Measurements from ENCODE around the gene CAMSAP1.

Gene CAMSAP1

GRCh38 chr9:135939351-135940265, 32.3 kb upstream of the CAMSAP1 start:
- no peak for DNase-seq

GRCh38 chr9:135937521-135938489, 30.5 kb upstream of the CAMSAP1 start:
- no peak for DNase-seq

GRCh38 chr9:135933114-135933513, 25.8 kb upstream of the CAMSAP1 start:
- DNase-seq: no peak

- no peak for DNase-seq
Observed at GRCh38 chr9:135932656-135933055, 25.3 kb upstream of the CAMSAP1 start.

- peak; percentile 3 to 58 for DNase-seq
Observed at GRCh38 chr9:135931349-135931820, 24.0 kb upstream of the CAMSAP1 start.

- no peak for DNase-seq
Observed at GRCh38 chr9:135930446-135931345, 23.4 kb upstream of the CAMSAP1 start.

GRCh38 chr9:135929656-135930445, 22.5 kb upstream of the CAMSAP1 start:
- no peak for DNase-seq

GRCh38 chr9:135928731-135929655, 21.6 kb upstream of the CAMSAP1 start:
- no peak for DNase-seq

- DNase-seq: no peak
Observed at GRCh38 chr9:135928074-135928730, 20.9 kb upstream of the CAMSAP1 start.

GRCh38 chr9:135927195-135928013, 20.1 kb upstream of the CAMSAP1 start:
- no peak for DNase-seq

GRCh38 chr9:135926402-135927194, 19.3 kb upstream of the CAMSAP1 start:
- DNase-seq: no peak

- DNase-seq: no peak
Observed at GRCh38 chr9:135925496-135926133, 18.3 kb upstream of the CAMSAP1 start.

GRCh38 chr9:135924628-135925338, 17.4 kb upstream of the CAMSAP1 start:
- no peak for DNase-seq

GRCh38 chr9:135923508-135923907, 16.2 kb upstream of the CAMSAP1 start:
- DNase-seq: no peak

GRCh38 chr9:135921749-135922310, 14.5 kb upstream of the CAMSAP1 start:
- DNase-seq: no peak

GRCh38 chr9:135920973-135921585, 13.7 kb upstream of the CAMSAP1 start:
- DNase-seq: no peak
